Cerebellar nuclear complex (tissue), 1 donor: Measurements from ENCODE around the gene MMD.
"Not testable (repeated sequence)": the region's sequence is repeated elsewhere in the genome, so short reads cannot be mapped to it uniquely, and the experiment has no call there.

ENCODE experiments used
- DNase-seq, 2 experiments: peaks; one replicate each; lab custom pipeline; 2025; lab: John Stamatoyannopoulos, UW

The MMD gene

GRCh38 chr17:55443904-55444303, 22.3 kb upstream of the MMD start:
- no peak for DNase-seq

GRCh38 chr17:55442953-55443683, 21.5 kb upstream of the MMD start:
- DNase-seq: no peak

- DNase-seq: no peak
These were observed 20.8 kb upstream of the MMD start for GRCh38 chr17:55442462-55442861.

- no peak for DNase-seq
These were observed 19.9 kb upstream of the MMD start for GRCh38 chr17:55441544-55441943.

GRCh38 chr17:55440391-55440790, 18.8 kb upstream of the MMD start:
- no peak for DNase-seq

GRCh38 chr17:55437159-55437605, 15.5 kb upstream of the MMD start:
- DNase-seq: no peak

- no peak for DNase-seq
These were observed 14.9 kb upstream of the MMD start for GRCh38 chr17:55436224-55437158.

- no peak for DNase-seq
These were observed 13.8 kb upstream of the MMD start for GRCh38 chr17:55435408-55435807.

- DNase-seq: no peak
These were observed 13.1 kb upstream of the MMD start for GRCh38 chr17:55434721-55435120.

- no peak for DNase-seq
These were observed 12.2 kb upstream of the MMD start for GRCh38 chr17:55433629-55434422.

- DNase-seq: no peak
These were observed 11.5 kb upstream of the MMD start for GRCh38 chr17:55433029-55433628.

GRCh38 chr17:55432358-55433028, 10.9 kb upstream of the MMD start:
- DNase-seq: no peak

GRCh38 chr17:55431914-55432313, 10.3 kb upstream of the MMD start:
- DNase-seq: not testable (repeated sequence)

- DNase-seq: no peak
These were observed 9.1 kb upstream of the MMD start for GRCh38 chr17:55430541-55431288.

- DNase-seq: no peak
These were observed 5.9 kb upstream of the MMD start for GRCh38 chr17:55427587-55427882.

GRCh38 chr17:55426851-55427586, 5.4 kb upstream of the MMD start:
- DNase-seq: no peak

GRCh38 chr17:55424893-55425540, 3.4 kb upstream of the MMD start:
- DNase-seq: no peak

- no peak for DNase-seq
These were observed 1.9 kb upstream of the MMD start for GRCh38 chr17:55423535-55423934.

- DNase-seq: not testable (repeated sequence)
These were observed 1.2 kb upstream of the MMD start for GRCh38 chr17:55422828-55423164.

GRCh38 chr17:55420776-55421178, 858 bp downstream of the MMD start:
- no peak for DNase-seq
